Caco-2 (cell line): ENCODE data around the gene TRIM24. TPM values are rescaled to one million over a fixed set of nuclear protein-coding genes. Genes with fewer than 3 reads are reported as not detected.
A peak's percentile ranks its signal among the peaks of the same experiment; 100 is the strongest.

Experiments used
- BruUV-seq: library from RNA; stranded (reverse); fragments of 400-500 nt; replicated peaks from 2 replicates; lab custom pipeline; 2021; lab: Mats Ljungman, UMichigan
- CTCF ChIA-PET: fragments of 300-600 bp; sonication (Branson Sonifier 250); formaldehyde crosslinking; loops from one replicate; lab custom pipeline; 2022; ENCODE audit warnings: antibody characterized with exemption; lab: Charles Lee
- POLR2A ChIA-PET: fragments of 300-600 bp; sonication (Branson Sonifier 250); formaldehyde crosslinking; loops from one replicate; lab custom pipeline; 2022; ENCODE audit warnings: antibody characterized with exemption; lab: Charles Lee
- DNase-seq, 2 experiments: peaks; one replicate each; pipeline versions ENCODE4 v3.0.0 to v3.0.0-alpha.2; 2020 to 2022
- H3K27me3 ChIP-seq: replicated peaks from 2 replicates; pipeline ENCODE4 v1.6.0; 2011; ENCODE audit warnings: low read length; ENCODE audit not compliant: control insufficient read depth, insufficient read depth
- H3K36me3 ChIP-seq: 2 replicates; pipeline ENCODE4 v1.5.1; 2011; ENCODE audit warnings: low read length; ENCODE audit not compliant: control insufficient read depth, insufficient read depth
- H3K4me1 ChIP-seq: fragments of 250-450 bp; sonication (Bioruptor Pico); 2 replicates; pipeline ENCODE4 v1.5.1; 2020; ENCODE audit warnings: mild to moderate bottlenecking
- H3K4me3 ChIP-seq: 2 replicates; pipeline ENCODE4 v1.5.1; 2011; ENCODE audit warnings: low read depth, mild to moderate bottlenecking, control low read depth, low read length
- H3K9me3 ChIP-seq: fragments of 250-450 bp; sonication (Bioruptor Pico); 2 replicates; pipeline ENCODE4 v1.5.1; 2020; ENCODE audit warnings: mild to moderate bottlenecking, moderate library complexity
- H3K27ac Mint-ChIP-seq: one replicate; pipeline ENCODE4 v1.8.0; 2022; ENCODE audit warnings: mixed read lengths; ENCODE audit not compliant: unreplicated experiment
- H3K27me3 Mint-ChIP-seq: one replicate; pipeline ENCODE4 v1.8.0; 2022; ENCODE audit warnings: mixed read lengths; ENCODE audit not compliant: insufficient read depth, unreplicated experiment
- H3K36me3 Mint-ChIP-seq: one replicate; pipeline ENCODE4 v1.8.0; 2022; ENCODE audit warnings: mild to moderate bottlenecking, mixed read lengths; ENCODE audit not compliant: insufficient read depth, unreplicated experiment
- H3K4me1 Mint-ChIP-seq: one replicate; pipeline ENCODE4 v1.8.0; 2022; ENCODE audit warnings: low read depth, mixed read lengths; ENCODE audit not compliant: unreplicated experiment
- H3K4me3 Mint-ChIP-seq: one replicate; pipeline ENCODE4 v1.8.0; 2022; ENCODE audit warnings: mild to moderate bottlenecking, moderate library complexity, mixed read lengths; ENCODE audit not compliant: unreplicated experiment
- H3K9me3 Mint-ChIP-seq: one replicate; pipeline ENCODE4 v1.8.0; 2022; ENCODE audit warnings: mixed read lengths; ENCODE audit not compliant: unreplicated experiment
- intact Hi-C: fragments of 100-400 bp; cut with micrococcal nuclease; formaldehyde crosslinking; loops from one replicate; pipeline ENCODE4 v1.10.0; 2022; ENCODE audit not compliant: unreplicated experiment
- total RNA-seq: library from RNA; stranded (reverse); gene quantifications from 2 replicates; pipeline ENCODE4 v1.2.3, GENCODE V29; 2022
- TF ChIP-seq, protein P1 (sequence below), 2 experiments: fragments of 200-600 bp in 1 of 2; IDR thresholded peaks; 1 replicate in 1 of 2; 2 replicates in 1 of 2; pipeline versions ENCODE4 v1.5.1 to v1.8.0; 2011 to 2022; ENCODE audit warnings: antibody characterized with exemption in 1 of 2, control low read depth in 1 of 2, inconsistent platforms in 1 of 2, low read depth in 1 of 2, low read length in 1 of 2, mild to moderate bottlenecking in 1 of 2, moderate library complexity in 1 of 2; ENCODE audit not compliant: insufficient read depth in 1 of 2, severe bottlenecking in 1 of 2, unreplicated experiment in 1 of 2

Gene TRIM24
- total RNA-seq, 1 experiment from 2014 or later: 58.2 TPM

DNA sequence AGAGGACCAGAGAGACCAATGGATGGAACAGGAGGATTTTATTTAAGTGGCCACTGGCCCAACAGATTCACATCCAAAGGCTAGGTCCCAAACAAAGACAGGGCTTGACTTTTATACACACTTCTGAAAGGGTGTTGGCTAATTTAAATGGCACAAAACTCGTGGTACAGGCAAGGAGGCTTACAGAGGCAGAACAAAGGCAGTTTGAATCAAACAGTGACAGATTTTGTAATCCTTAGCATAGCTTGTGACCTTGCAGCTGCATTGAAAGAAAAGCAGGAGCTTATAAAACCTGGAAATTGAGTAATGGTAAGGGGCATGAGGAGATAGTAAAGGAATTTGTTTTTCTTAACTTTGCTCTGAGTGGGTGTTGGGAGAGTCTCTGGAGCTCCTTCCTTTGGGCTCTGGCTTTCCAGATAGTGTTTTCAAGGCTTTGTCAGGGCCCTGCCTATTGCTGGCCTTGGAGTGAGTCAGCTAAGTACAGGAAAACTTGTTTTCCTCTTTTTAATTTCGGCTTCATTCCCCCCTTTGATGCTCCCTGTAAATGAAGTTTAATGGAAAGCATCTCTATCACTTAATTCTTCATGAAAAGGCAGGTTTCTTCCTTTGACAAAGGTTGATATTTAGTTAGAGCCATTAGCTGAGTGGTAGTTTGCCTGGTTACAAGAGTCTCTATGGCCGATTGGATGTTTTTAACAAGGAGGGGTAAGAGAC is 96.9 kb downstream of the TRIM24 start:
- Mint-ChIP-seq H3K36me3 (peaks cover 92% of the 10 kb centered on the region), H3K27ac (no peak overlapping the region), H3K4me1 (no peaks in the 10 kb centered on the region), H3K4me3 (no peak overlapping the region), H3K27me3 (no peaks in the 10 kb centered on the region), H3K9me3 (peaks cover 38% of the 10 kb centered on the region)
- H3K36me3 ChIP-seq: peaks cover 42% of the 10 kb centered on the region
- H3K9me3 ChIP-seq: peaks cover 54% of the 10 kb centered on the region
- no peak overlapping the region for H3K4me3 ChIP-seq
- no TSS peak for BruUV-seq
- no peak for DNase-seq
- CTCF ChIA-PET: no interaction called here
- no peaks in the 10 kb centered on the region for H3K27me3 ChIP-seq
- intact Hi-C loops: no loop called here
- TF ChIP-seq, protein P1, sequence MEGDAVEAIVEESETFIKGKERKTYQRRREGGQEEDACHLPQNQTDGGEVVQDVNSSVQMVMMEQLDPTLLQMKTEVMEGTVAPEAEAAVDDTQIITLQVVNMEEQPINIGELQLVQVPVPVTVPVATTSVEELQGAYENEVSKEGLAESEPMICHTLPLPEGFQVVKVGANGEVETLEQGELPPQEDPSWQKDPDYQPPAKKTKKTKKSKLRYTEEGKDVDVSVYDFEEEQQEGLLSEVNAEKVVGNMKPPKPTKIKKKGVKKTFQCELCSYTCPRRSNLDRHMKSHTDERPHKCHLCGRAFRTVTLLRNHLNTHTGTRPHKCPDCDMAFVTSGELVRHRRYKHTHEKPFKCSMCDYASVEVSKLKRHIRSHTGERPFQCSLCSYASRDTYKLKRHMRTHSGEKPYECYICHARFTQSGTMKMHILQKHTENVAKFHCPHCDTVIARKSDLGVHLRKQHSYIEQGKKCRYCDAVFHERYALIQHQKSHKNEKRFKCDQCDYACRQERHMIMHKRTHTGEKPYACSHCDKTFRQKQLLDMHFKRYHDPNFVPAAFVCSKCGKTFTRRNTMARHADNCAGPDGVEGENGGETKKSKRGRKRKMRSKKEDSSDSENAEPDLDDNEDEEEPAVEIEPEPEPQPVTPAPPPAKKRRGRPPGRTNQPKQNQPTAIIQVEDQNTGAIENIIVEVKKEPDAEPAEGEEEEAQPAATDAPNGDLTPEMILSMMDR (IDR thresholded peaks at IDR 0.05; ENCODE audit: insufficient read depth in 1 of 2, low read depth in 1 of 2, low read length in 1 of 2, severe bottlenecking in 1 of 2, unreplicated experiment in 1 of 2): no peak
- POLR2A ChIA-PET: no interaction called here
- no peaks in the 10 kb centered on the region for H3K4me1 ChIP-seq

DNA sequence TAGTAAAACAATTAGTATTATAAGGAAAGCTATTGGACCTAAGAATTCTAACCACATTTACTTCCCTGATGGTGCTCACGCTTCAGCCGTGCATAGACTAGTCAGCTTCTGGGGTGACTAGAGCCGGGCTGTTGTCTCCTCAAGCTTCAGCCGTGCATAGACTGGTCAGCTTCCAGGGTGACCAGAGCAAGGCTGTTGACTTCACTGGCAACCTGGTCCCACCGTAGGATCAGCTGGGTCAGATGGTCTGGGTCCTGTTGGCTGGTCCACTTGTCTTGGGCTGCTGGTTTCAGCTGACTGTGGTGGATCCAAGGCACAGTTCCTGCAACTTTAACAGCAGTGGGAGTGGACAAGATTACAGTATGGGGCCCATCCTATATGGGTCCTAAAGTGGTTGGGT is 99.4 kb downstream of the TRIM24 start:
- H3K4me1 ChIP-seq: no peaks in the 10 kb centered on the region
- ChIA-PET POLR2A (no interaction called here), CTCF (no interaction called here)
- Mint-ChIP-seq H3K36me3 (peaks cover 98% of the 10 kb centered on the region), H3K9me3 (peaks cover 58% of the 10 kb centered on the region), H3K4me3 (no peak overlapping the region), H3K4me1 (no peaks in the 10 kb centered on the region), H3K27me3 (no peaks in the 10 kb centered on the region), H3K27ac (no peak overlapping the region)
- TF ChIP-seq, protein P1 (IDR thresholded peaks at IDR 0.05; ENCODE audit: insufficient read depth in 1 of 2, low read depth in 1 of 2, low read length in 1 of 2, severe bottlenecking in 1 of 2, unreplicated experiment in 1 of 2): no peak
- H3K9me3 ChIP-seq: peaks cover 70% of the 10 kb centered on the region
- H3K36me3 ChIP-seq: peaks cover 45% of the 10 kb centered on the region
- H3K4me3 ChIP-seq: no peak overlapping the region
- DNase-seq: no peak
- intact Hi-C loops: no loop called here
- no peaks in the 10 kb centered on the region for H3K27me3 ChIP-seq
- BruUV-seq: no TSS peak

DNA sequence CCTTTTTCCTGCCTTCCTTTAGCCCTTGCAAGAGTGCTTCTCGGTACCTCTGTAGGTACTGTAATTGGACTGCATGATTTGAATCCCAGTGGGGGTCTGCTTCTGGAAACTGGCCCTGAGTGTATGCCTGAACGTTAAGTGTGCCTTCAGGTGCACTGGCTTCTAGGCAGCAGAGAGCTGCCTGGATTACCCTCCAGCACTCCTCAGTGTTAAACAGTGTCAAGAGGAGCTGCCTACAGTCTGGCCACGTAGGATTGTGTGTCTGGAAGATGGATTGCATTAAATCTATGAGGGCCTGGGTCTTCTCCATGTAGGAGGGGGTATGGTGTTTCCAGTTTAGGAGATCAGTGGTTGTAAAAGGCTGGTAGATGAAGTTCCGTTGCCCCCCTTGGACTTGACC is 103.7 kb downstream of the TRIM24 start:
- TF ChIP-seq, protein P1 (IDR thresholded peaks at IDR 0.05; ENCODE audit: insufficient read depth in 1 of 2, low read depth in 1 of 2, low read length in 1 of 2, severe bottlenecking in 1 of 2, unreplicated experiment in 1 of 2): no peak
- CTCF ChIA-PET: no interaction called here
- intact Hi-C loops: no loop called here
- Mint-ChIP-seq H3K36me3 (peaks cover 92% of the 10 kb centered on the region), H3K4me3 (no peak overlapping the region), H3K27me3 (no peaks in the 10 kb centered on the region), H3K9me3 (peaks cover 43% of the 10 kb centered on the region), H3K4me1 (no peaks in the 10 kb centered on the region), H3K27ac (peak overlapping the region; percentile 39)
- POLR2A ChIA-PET: no interaction called here
- no TSS peak for BruUV-seq
- Histone ChIP-seq H3K4me1 (no peaks in the 10 kb centered on the region), H3K36me3 (peaks cover 36% of the 10 kb centered on the region), H3K4me3 (no peak overlapping the region), H3K9me3 (peaks cover 56% of the 10 kb centered on the region), H3K27me3 (no peaks in the 10 kb centered on the region)
- DNase-seq: no peak
